Mesenchymal stem cell (in vitro differentiated cells and primary cell): ENCODE results near the gene EGFLAM.
"Not testable (repeated sequence)": the region's sequence is repeated elsewhere in the genome, so short reads cannot be mapped to it uniquely, and the experiment has no call there.

Source experiments
- DNase-seq: peaks from one replicate; pipeline ENCODE4 v3.0.0-alpha.2; 2013
- H2AFZ ChIP-seq: one replicate; pipeline ENCODE4 v1.6.1; 2013; ENCODE audit warnings: low read depth, mild to moderate bottlenecking, control low read depth, inconsistent platforms, low read length, moderate library complexity
- H2AK5ac ChIP-seq: 2 replicates; pipeline ENCODE4 v1.6.1; 2013; ENCODE audit warnings: low read length, moderate library complexity, mild to moderate bottlenecking, inconsistent platforms; ENCODE audit not compliant: severe bottlenecking
- H2BK120ac ChIP-seq: one replicate; pipeline ENCODE4 v1.6.1; 2013; ENCODE audit warnings: low read depth, mild to moderate bottlenecking, inconsistent platforms, low read length, moderate library complexity
- H2BK12ac ChIP-seq, 2 experiments: one replicate each; pipeline ENCODE4 v1.6.1; 2013; ENCODE audit warnings: inconsistent platforms in 2 of 2, low read length in 2 of 2, mild to moderate bottlenecking in 2 of 2, moderate library complexity in 2 of 2, control low read depth in 1 of 2
- H2BK15ac ChIP-seq: one replicate; pipeline ENCODE4 v1.6.1; 2013; ENCODE audit warnings: mild to moderate bottlenecking, low read depth, inconsistent platforms; ENCODE audit not compliant: poor library complexity, severe bottlenecking
- H2BK5ac ChIP-seq: 2 replicates; pipeline ENCODE4 v1.6.1; 2013; ENCODE audit warnings: low read depth, mild to moderate bottlenecking, low read length, control low read depth, inconsistent platforms; ENCODE audit not compliant: poor library complexity, severe bottlenecking
- H3K14ac ChIP-seq, 2 experiments: one replicate each; pipeline ENCODE4 v1.6.1; 2013; ENCODE audit warnings: inconsistent platforms in 2 of 2, low read length in 2 of 2, control low read depth in 1 of 2, mild to moderate bottlenecking in 1 of 2, moderate library complexity in 1 of 2
- H3K18ac ChIP-seq, 2 experiments: one replicate each; pipeline ENCODE4 v1.6.1; 2013; ENCODE audit warnings: inconsistent platforms in 2 of 2, low read length in 2 of 2, control low read depth in 1 of 2, low read depth in 1 of 2, mild to moderate bottlenecking in 1 of 2
- H3K23ac ChIP-seq, 2 experiments: one replicate each; pipeline ENCODE4 v1.6.1; 2013; ENCODE audit warnings: inconsistent platforms in 2 of 2, low read length in 2 of 2, mild to moderate bottlenecking in 2 of 2, moderate library complexity in 2 of 2, control low read depth in 1 of 2
- H3K27ac ChIP-seq: 2 replicates; pipeline ENCODE4 v1.5.1; 2013; ENCODE audit warnings: mild to moderate bottlenecking, moderate library complexity, low read length, control low read depth, inconsistent platforms; ENCODE audit not compliant: poor library complexity, severe bottlenecking
- H3K27me3 ChIP-seq, 2 experiments: 2 replicates each; pipeline versions ENCODE4 v1.6.1 to v1.7.0; 2013; ENCODE audit warnings: low read length in 2 of 2, mild to moderate bottlenecking in 2 of 2, moderate library complexity in 2 of 2, control low read depth in 1 of 2, inconsistent platforms in 1 of 2; ENCODE audit not compliant: control insufficient read depth in 1 of 2, insufficient read depth in 1 of 2
- H3K36me3 ChIP-seq, 2 experiments: 2 replicates each; pipeline versions ENCODE4 v1.6.1 to v1.7.0; 2013; ENCODE audit warnings: low read length in 2 of 2, control low read depth in 1 of 2, inconsistent platforms in 1 of 2, low read depth in 1 of 2, mild to moderate bottlenecking in 1 of 2; ENCODE audit not compliant: insufficient read depth in 2 of 2, control insufficient read depth in 1 of 2
- H3K4ac ChIP-seq, 2 experiments: one replicate each; pipeline ENCODE4 v1.6.1; 2013; ENCODE audit warnings: inconsistent platforms in 2 of 2, low read length in 2 of 2, mild to moderate bottlenecking in 2 of 2, moderate library complexity in 2 of 2, control low read depth in 1 of 2, low read depth in 1 of 2
- H3K4me1 ChIP-seq: 2 replicates; pipeline ENCODE4 v1.6.1; 2013; ENCODE audit warnings: low read depth, low read length, control low read depth; ENCODE audit not compliant: control insufficient read depth, insufficient read depth
- H3K4me2 ChIP-seq: 2 replicates; pipeline ENCODE4 v1.6.1; 2013; ENCODE audit warnings: low read length, mild to moderate bottlenecking, inconsistent platforms; ENCODE audit not compliant: poor library complexity, severe bottlenecking
- H3K4me3 ChIP-seq, 2 experiments: 2 replicates each; pipeline versions ENCODE4 v1.5.1 to v1.7.0; 2013; ENCODE audit warnings: low read length in 2 of 2, mild to moderate bottlenecking in 2 of 2, control low read depth in 1 of 2, low read depth in 1 of 2; ENCODE audit not compliant: insufficient read depth in 1 of 2
- H3K79me1 ChIP-seq: replicated peaks from 2 replicates; pipeline ENCODE4 v1.6.1; 2013; ENCODE audit warnings: mild to moderate bottlenecking, control low read depth, low read length, inconsistent platforms; ENCODE audit not compliant: poor library complexity, severe bottlenecking
- H3K9ac ChIP-seq: 2 replicates; pipeline ENCODE4 v1.7.0; 2013; ENCODE audit warnings: mild to moderate bottlenecking, low read length, moderate library complexity
- H3K9me3 ChIP-seq: 2 replicates; pipeline ENCODE4 v1.7.0; 2013; ENCODE audit warnings: mild to moderate bottlenecking, low read length; ENCODE audit not compliant: control insufficient read depth
- H4K8ac ChIP-seq: one replicate; pipeline ENCODE4 v1.6.1; 2013; ENCODE audit warnings: inconsistent platforms, mild to moderate bottlenecking, low read length, moderate library complexity
- H4K91ac ChIP-seq: one replicate; pipeline ENCODE4 v1.6.1; 2013; ENCODE audit warnings: mild to moderate bottlenecking, low read length, inconsistent platforms
- WGBS: methylation state at CpG from one replicate; pipeline ENCODE4 v1.1.7; 2013; ENCODE audit warnings: mixed read lengths; 5-methylcytosine and 5-hydroxymethylcytosine counted together

Gene EGFLAM

DNA sequence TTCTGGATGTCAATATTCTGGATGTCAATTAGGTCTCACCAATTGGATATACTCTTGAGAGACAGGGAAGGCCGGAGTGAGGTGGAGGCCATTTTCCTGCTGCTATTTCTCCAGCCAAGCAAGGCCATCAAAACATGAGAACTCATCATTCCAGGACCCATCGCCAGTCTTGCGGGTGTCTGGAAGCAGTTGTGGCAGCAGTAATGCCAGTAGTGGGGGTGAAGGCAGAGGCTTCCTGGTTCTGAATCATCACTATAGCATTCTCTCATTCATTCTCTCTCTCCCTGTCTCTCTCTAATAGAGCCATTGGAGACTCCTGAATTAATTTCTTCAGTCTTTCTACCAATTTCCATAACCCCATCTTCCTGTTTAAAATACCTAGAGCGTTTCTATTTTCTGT, 71.8 kb downstream of the EGFLAM start:
- H3K4me3 ChIP-seq: no peak overlapping the region

GRCh38 chr5:38331831-38332230, 73.5 kb downstream of the EGFLAM start:
- H2BK120ac ChIP-seq: no peak overlapping the region
- no peak overlapping the region for H3K4me3 ChIP-seq
- no peak overlapping the region for H2AK5ac ChIP-seq
- no peak overlapping the region for H3K9ac ChIP-seq
- H2BK15ac ChIP-seq: no peak overlapping the region
- no peak overlapping the region for H2AFZ ChIP-seq
- no peak overlapping the region for H3K4me2 ChIP-seq
- no peak overlapping the region for H3K4ac ChIP-seq
- no peak overlapping the region for H3K27ac ChIP-seq
- no peaks in the 10 kb centered on the region for H3K36me3 ChIP-seq
- DNase-seq: no peak
- no peak overlapping the region for H2BK5ac ChIP-seq
- H2BK12ac ChIP-seq: no peak overlapping the region
- no peak overlapping the region for H3K14ac ChIP-seq
- no peak overlapping the region for H3K23ac ChIP-seq
- WGBS: 92% methylated on average over 3 of the region's 3 CpGs
- no peaks in the 10 kb centered on the region for H3K79me1 ChIP-seq
- H4K8ac ChIP-seq: no peak overlapping the region
- H3K18ac ChIP-seq: no peak overlapping the region
- no peaks in the 10 kb centered on the region for H3K9me3 ChIP-seq
- H3K27me3 ChIP-seq: no peaks in the 10 kb centered on the region
- H4K91ac ChIP-seq: no peak overlapping the region
- peaks cover 6% of the 10 kb centered on the region for H3K4me1 ChIP-seq

More for the DNA sequence above, 71.8 kb downstream of the EGFLAM start:
- H3K9me3 ChIP-seq: no peaks in the 10 kb centered on the region
- DNase-seq: no peak
- H3K4me2 ChIP-seq: no peak overlapping the region
- H2BK12ac ChIP-seq: no peak overlapping the region
- H3K4ac ChIP-seq: no peak overlapping the region
- H2BK5ac ChIP-seq: no peak overlapping the region
- peaks cover 6% of the 10 kb centered on the region for H3K4me1 ChIP-seq
- H3K27me3 ChIP-seq: no peaks in the 10 kb centered on the region
- 89% methylated on average over 4 of the region's 4 CpGs for WGBS
- no peak overlapping the region for H3K27ac ChIP-seq
- no peak overlapping the region for H3K14ac ChIP-seq
- H4K91ac ChIP-seq: no peak overlapping the region
- H2AK5ac ChIP-seq: no peak overlapping the region
- no peak overlapping the region for H3K9ac ChIP-seq
- no peak overlapping the region for H2BK120ac ChIP-seq
- no peaks in the 10 kb centered on the region for H3K79me1 ChIP-seq
- H2BK15ac ChIP-seq: no peak overlapping the region
- no peak overlapping the region for H3K23ac ChIP-seq
- H2AFZ ChIP-seq: no peak overlapping the region
- H3K18ac ChIP-seq: no peak overlapping the region
- no peaks in the 10 kb centered on the region for H3K36me3 ChIP-seq
- no peak overlapping the region for H4K8ac ChIP-seq

- H4K8ac ChIP-seq, H3K4me3 ChIP-seq, H3K27ac ChIP-seq, H2BK12ac ChIP-seq, H3K9ac ChIP-seq, H3K18ac ChIP-seq, H3K4me2 ChIP-seq, H2AFZ ChIP-seq, H3K23ac ChIP-seq, DNase-seq, H3K14ac ChIP-seq, H2BK5ac ChIP-seq, H3K36me3 ChIP-seq, H3K4me1 ChIP-seq, H3K9me3 ChIP-seq, H3K79me1 ChIP-seq, H2BK15ac ChIP-seq, H2BK120ac ChIP-seq, H2AK5ac ChIP-seq, H4K91ac ChIP-seq, H3K4ac ChIP-seq: not testable (repeated sequence)
- H3K27me3 ChIP-seq: peaks cover 5 to 13% of the 10 kb centered on the region in 2 experiments
- 96% methylated on average over 1 of the region's 4 CpGs for WGBS
These were observed 74.8 kb downstream of the EGFLAM start for GRCh38 chr5:38333181-38333580.

- Histone ChIP-seq H3K18ac (no peak overlapping the region), H3K4me1 (no peaks in the 10 kb centered on the region), H3K4me3 (no peak overlapping the region), H2BK5ac (no peak overlapping the region), H3K27ac (no peak overlapping the region), H3K9ac (no peak overlapping the region), H2AFZ (no peak overlapping the region), H3K79me1 (no peaks in the 10 kb centered on the region), H2BK15ac (no peak overlapping the region), H2AK5ac (no peak overlapping the region), H3K4ac (no peak overlapping the region), H4K8ac (no peak overlapping the region), H3K14ac (no peak overlapping the region), H3K9me3 (no peaks in the 10 kb centered on the region), H2BK12ac (no peak overlapping the region), H3K36me3 (no peaks in the 10 kb centered on the region), H3K4me2 (no peak overlapping the region), H3K23ac (no peak overlapping the region), H4K91ac (no peak overlapping the region), H2BK120ac (no peak overlapping the region), H3K27me3 (peaks cover 9 to 46% of the 10 kb centered on the region in 2 experiments)
- WGBS: 52% methylated on average over 9 of the region's 11 CpGs
- no peak for DNase-seq
These were observed 80.1 kb downstream of the EGFLAM start for GRCh38 chr5:38338455-38338854.
